Measurements from ENCODE around the gene POTEM. TPM values are rescaled to one million over a fixed set of nuclear protein-coding genes. Genes with fewer than 3 reads are reported as not detected.

POTEM gene
- total RNA-seq (2022; extraction: Qiagen RNA extraction) = not detected in 5 replicates

DNA sequence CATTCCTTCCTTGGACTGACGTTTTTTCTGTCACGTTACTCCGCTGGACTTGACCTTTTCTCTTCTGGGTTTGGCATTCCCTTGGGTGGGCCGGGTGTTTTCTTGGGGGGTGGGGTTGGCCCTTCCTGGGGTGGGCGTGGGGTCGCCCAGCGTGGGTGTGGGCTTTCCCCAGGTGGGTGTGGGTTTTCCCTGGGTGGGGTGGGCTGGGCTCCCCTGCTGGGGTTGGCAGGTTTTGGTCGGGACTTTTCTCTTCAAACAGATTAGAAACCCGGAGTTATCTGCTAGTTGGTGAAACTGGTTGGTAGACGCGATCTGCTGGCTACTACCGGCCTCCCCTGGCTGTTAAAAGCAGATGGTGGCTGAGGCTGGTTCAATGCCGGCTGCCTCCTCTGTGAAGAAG is at the start of gene POTEM:
Gene POTEM (plus strand): TSS at position 301 of the 400 bp plus-strand sequence. CDS start 52 bp downstream, at position 353.

Measured in A549 treated with Mapracorat at 1 μM for 4 hours (cell line).